Fibroblast of villous mesenchyme (primary cell): ENCODE data around the gene ANKRD9. TPM values are rescaled to one million over a fixed set of nuclear protein-coding genes. Genes with fewer than 3 reads are reported as not detected.

Source experiments
- DNase-seq: peaks from one replicate; pipeline ENCODE4 v3.0.0-alpha.2; 2010; ENCODE audit warnings: low read depth
- H3K4me3 ChIP-seq: 2 replicates; pipeline ENCODE4 v1.5.1; 2011; ENCODE audit warnings: low read depth, mild to moderate bottlenecking, low read length
- total RNA-seq: library from RNA; depleted of rRNA; stranded (reverse); fragments of >200 nt; gene quantifications from 2 replicates; pipeline ENCODE4 v1.2.3, GENCODE V29; 2012
- TF ChIP-seq, protein P1 (sequence below): IDR thresholded peaks from 2 replicates; pipeline ENCODE4 v1.5.1; 2012; ENCODE audit warnings: low read depth, mild to moderate bottlenecking, low read length; ENCODE audit not compliant: insufficient read depth

ANKRD9 gene
- total RNA-seq, 1 donor = 16.4 TPM

GRCh38 chr14:102500158-102500662 is 9.4 kb downstream of the ANKRD9 start:
- TF ChIP-seq, protein P1, sequence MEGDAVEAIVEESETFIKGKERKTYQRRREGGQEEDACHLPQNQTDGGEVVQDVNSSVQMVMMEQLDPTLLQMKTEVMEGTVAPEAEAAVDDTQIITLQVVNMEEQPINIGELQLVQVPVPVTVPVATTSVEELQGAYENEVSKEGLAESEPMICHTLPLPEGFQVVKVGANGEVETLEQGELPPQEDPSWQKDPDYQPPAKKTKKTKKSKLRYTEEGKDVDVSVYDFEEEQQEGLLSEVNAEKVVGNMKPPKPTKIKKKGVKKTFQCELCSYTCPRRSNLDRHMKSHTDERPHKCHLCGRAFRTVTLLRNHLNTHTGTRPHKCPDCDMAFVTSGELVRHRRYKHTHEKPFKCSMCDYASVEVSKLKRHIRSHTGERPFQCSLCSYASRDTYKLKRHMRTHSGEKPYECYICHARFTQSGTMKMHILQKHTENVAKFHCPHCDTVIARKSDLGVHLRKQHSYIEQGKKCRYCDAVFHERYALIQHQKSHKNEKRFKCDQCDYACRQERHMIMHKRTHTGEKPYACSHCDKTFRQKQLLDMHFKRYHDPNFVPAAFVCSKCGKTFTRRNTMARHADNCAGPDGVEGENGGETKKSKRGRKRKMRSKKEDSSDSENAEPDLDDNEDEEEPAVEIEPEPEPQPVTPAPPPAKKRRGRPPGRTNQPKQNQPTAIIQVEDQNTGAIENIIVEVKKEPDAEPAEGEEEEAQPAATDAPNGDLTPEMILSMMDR = no peak
- DNase-seq = peak; percentile 84
- H3K4me3 ChIP-seq = no peak overlapping the region

DNA sequence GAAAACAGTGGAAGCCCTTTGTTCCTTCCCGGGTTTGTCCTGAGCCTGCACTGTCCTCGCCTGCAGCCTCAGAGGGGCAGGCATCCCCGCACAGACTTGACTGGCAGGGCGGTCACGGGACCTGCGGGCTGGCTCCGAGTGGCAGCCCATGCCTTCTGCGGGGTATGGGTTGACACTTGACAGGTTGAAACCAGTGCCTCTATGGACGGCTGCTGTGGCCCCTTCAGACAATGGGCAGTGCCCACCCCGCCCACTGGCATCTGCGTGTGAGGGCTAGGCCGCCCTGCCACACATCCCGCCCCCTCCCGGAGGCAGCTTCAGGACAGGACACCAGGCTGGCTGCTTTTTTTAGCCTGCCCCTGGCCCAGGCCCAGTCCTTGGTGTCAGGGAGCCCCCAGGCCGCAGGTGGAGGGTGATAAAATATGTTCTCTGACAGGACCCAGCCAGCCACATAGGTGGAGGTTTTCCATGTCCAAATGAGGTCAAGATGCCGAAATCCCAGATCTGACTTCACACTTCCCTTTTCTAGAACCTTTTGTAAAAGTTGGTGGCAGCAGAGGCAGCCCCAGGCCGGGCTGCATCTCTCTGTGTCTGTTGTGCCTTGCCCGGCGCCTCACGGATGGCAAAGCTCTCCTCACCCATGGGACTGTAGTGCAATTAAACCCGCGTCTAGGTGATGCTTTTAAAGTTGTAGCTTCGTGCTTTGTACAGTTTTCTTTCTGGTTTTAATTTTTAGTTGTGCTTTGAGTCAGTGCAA is 10.0 kb downstream of the ANKRD9 start:
- TF ChIP-seq, protein P1 = no peak
- no peak for DNase-seq
- H3K4me3 ChIP-seq = no peak overlapping the region

GRCh38 chr14:102498678-102499265 is 10.8 kb downstream of the ANKRD9 start:
- TF ChIP-seq, protein P1 = no peak
- H3K4me3 ChIP-seq = no peak overlapping the region
- no peak for DNase-seq

DNA sequence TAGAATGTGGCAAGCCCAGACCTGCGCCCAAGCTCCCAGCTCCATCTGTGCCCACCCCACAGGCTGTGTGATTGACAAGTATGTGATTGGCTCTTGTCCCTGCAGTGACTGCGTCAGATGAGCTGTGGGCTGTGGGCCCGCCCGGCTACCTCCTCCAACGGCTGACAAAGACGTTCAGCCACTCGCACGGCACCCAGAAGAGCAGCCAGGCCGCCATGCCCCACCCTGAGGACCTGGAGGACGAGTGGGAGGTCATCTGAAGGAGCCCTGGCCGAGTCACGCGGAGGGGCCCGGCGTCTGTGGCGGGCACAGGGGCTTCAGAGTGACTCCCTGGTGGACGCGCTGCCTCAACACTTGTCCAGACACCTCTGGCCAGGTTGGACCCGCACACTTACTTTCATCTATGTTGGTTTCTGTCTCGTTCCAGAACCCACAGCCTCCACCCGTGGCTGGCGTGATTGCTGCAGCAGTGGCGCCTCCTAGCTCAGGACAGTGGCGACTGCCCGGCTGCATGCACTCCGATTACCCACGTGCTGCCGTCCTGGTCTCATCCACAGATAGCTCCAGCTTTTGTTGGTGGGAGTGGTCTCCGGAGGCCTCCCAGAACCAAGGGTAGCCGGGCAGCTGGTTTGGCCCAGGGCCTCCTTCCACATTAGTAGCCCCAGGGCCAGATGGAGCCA is 11.4 kb downstream of the ANKRD9 start:
- DNase-seq = no peak
- TF ChIP-seq, protein P1 = peak; percentile 40
- H3K4me3 ChIP-seq = no peak overlapping the region

DNA sequence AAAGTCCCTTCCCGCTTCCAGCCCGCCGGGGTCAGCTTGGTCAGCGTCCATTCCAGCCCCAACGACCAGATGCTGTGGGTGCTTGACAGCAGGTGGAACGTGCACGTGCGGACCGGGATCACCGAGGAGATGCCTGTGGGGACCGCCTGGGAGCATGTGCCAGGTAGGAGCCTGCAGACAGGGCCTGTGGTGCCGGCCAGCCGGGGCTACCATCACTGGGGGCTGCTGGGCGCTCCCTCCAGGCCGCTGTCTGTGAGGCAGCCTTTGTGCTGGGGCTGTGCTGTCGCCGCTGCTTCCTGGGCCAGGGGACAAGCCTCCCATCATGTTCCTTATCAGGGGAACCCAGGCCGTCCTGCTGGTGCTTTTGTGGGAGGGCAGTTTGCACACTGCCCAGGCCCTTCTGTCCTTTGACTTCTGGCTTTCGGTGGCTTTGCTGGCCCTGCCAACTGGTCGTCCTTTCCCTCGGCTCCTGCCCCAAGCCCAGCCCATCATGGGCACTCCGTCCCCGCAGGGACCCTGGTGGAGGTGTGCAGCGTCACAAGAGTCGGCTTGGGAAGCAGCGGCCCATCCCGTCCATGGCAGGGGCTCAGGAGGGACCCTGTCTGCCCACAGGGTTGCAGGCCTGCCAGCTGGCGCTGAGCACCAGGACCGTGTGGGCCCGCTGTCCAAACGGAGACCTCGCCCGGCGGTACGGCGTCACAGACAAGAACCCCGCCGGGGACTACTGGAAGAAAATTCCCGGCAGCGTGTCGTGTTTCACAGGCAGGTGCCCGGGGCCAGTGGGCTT is 12.4 kb downstream of the ANKRD9 start:
- DNase-seq = no peak
- TF ChIP-seq, protein P1 = no peak
- H3K4me3 ChIP-seq = no peak overlapping the region

DNA sequence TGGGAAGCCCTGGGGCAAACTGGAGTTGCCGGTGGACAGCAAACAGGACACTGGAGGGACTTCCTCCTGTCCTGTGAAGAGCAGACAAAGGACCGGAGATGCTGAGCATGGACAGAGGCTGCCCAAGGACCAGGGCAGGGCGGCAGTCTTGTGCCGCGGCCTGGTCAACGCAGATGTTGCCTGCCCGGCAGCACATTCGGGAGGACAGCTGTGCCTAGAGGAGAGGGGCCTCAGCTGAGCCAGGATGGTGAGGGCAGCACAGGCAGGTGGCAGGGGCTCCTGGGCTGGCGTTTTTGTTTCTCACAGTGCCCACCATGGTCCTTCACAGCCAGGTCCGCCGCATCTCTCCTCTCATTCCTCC is 13.3 kb downstream of the ANKRD9 start:
- TF ChIP-seq, protein P1 = no peak
- DNase-seq = no peak
- H3K4me3 ChIP-seq = no peak overlapping the region
